GM19099 (cell line): Measurements from ENCODE around the gene RAD23B.

Experiments used
- POLR2A ChIP-seq: IDR thresholded peaks from 3 replicates; pipeline ENCODE4 v1.6.1; 2011; ENCODE audit warnings: low read depth; ENCODE audit not compliant: insufficient read length; ENCODE audit errors: extremely low read depth

Gene RAD23B

DNA sequence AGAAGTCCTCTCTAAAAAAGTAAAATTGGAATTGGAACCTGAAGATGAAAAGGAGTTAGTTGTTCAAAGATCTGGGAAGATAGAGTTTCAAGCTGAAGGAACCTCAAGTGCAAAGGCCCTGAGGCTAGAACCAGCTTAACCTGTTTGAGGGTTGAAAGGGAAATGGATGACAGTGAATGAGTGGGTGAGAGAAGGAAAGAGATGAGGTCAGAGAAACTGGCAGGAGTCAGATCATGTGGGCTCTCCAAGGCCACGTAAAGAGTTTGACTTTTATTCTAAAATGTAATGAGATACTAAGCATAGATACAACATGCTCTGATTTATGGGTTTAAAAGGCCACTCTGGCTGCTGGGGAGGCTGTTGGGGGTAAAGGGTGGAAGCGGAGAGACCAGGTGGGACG lies 2.5 kb upstream of the RAD23B start:
- no peak for TF ChIP-seq POLR2A

DNA sequence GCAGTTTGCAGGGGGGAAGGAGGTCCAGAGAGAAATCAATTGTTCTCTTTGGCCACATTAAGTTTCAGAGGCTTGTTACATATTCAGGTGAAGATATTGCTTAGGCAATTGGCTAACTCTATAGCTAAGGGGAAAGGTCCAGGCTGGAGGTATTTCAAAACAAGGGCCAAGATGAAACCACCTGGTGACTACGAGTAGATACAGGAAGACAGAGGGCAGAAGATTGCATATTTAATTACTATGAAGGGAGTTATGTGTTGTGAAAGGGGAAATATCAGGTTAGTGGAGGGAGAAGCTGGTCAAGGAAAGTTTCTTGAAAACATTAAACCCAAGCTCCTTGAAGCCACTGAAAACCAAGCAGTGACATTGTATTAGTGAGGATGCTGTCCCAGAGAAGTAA lies 1.9 kb upstream of the RAD23B start:
- TF ChIP-seq POLR2A, result no peak

DNA sequence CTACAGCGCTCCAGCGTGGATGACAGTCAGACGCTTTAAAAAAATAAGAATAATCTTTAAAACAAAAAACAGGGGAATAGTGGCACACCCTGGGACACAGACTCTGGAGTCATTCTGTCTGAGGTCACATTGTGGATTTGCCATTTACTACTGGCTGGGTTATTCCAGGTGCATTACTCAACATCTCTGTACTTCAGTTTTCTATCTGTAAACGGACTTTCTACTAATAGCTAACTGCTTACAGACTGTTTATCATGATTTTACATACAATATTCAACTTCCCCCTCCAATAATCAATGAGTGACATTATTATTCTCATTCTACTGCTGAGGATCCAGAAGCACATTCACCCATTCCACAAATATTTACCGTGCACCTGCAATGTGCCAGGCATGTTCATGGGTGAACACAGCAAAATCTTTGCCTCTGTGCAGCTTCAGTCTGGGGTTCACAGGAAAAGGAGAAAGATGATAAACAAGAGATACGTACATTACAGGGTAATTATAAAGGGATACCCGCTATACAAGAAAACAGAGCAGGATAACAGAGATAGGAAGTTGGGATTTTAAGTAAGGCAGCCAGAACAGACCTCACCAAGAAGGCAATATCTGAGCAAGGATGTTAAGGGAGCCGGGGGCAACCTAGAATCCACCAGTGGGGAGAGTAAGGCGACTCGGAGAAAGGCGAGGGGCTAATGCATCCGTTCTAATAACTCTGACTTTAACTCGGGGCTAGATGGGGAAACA lies 984 bp upstream of the RAD23B start:
- no peak for TF ChIP-seq POLR2A

DNA sequence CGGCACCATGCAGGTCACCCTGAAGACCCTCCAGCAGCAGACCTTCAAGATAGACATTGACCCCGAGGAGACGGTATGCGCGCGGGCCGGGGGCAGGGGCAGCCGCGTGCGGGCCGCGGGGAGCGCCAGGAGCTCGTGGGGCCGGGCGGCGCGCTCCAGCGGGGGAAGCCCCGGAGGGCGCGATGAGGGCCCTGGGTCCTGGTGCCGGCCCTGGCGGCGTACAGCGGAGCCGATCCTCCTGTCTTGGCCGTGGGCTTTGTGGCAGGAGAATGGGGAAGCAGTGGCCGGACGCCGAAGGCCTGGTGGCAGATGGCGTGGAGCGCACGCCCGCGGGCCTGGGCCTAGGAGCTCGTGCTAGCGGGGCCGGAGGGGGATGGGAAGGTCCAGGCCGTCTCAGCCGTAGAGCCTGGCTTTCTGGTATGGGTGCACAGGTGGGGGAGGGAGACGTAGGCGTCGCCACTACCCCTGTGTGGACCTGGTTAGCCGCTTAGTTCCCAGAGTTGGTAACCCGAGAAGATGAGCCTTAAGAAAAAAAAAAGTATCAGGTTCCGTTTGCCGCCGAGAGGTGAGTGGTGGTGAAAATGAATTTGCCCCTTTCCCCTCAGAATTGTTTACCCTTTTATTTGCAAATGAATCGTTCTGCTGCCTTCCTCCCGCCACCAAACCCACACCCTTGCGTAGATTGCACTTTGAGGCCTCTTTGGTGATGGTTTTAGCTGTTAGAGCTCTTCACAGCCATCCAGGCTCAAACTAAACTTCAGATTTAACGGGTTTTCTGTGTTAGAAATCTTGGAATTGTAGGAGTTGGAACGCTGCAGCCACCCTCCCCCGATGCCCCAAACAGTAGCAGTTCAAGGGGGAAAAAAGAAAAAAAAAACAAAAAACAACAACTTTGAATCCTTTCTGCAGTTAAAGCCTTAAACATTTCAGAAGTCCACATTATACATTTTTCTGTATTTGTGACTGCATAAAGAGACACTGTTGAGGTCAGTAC lies 841 bp downstream of the RAD23B start:
- peak; percentile 48 for TF ChIP-seq POLR2A

DNA sequence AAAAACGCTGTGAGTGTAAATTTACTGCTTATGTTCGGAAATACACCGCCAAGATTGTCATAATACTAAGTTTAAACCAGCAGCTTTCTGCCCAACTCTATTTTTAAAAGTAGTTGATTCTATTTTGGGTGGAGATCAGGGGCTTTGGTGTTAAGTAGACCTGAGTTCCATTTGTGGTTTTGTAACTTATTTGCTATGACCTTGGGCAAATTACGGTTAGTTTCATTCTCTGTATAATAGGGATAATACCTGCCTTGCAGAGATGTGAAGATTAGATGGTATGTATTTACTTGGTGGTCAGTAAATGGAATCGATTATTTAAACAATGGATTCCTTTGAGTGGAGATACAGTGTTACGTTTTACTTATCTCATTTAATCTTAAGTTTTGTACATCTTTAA lies 1.6 kb downstream of the RAD23B start:
- TF ChIP-seq POLR2A, result no peak

DNA sequence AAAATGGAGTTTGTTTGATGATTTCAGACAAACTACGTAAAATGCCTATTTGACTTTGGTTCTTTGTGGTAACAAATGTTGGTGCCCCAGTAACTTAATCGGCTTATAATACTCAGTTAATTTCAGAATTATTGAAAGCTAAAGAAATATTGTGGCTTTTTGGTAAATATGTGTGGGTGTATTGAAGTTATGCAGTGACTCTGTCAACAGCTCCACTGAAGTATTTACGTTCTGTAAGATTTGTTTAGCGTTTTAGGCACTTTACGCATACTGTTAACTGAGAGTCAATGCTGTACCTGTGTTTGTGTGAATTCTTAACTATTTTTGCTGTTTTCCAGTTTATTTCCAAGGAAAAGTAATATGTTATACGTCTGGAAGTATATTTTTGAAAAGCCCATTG lies 2.2 kb downstream of the RAD23B start:
- TF ChIP-seq POLR2A, result no peak

DNA sequence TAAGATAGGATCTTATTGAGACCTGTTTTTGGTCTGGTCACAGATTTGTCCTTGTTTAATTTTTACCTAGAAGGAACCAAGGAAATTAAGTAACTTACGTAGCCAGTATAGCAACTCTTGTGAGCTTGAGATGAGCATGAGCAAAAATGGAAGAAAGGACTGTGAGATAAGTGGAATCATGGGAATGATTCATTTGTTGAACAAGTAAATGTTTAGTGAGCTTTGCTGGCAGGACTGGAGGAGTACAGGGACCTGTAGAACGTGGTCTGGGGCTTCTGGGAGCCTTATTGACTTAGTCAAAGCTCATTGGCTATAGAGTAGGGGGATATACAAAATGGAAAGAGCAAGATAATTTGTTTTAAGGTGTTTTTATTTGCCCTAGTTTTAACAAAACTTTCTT lies 3.0 kb downstream of the RAD23B start:
- TF ChIP-seq POLR2A, result no peak

DNA sequence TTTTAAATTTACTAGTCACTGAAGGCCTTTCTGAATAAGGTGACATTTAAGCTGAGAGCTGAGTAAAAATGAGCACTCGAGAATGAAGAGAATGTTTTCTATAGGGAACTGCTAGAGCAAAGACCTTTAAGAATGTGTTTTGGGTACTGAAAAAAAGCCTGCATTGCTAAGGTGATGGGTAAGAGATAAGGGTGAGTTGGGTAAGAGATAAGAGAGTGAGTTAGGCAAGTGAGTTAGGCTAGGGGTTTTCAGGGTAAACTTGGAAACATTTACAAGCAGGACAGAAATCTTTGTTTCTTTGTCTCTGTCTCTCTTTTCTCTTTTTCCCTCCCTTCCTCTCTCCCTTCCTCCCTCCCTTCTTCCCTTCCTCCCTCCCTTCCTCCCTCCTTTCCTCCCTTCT lies 5.6 kb downstream of the RAD23B start:
- no peak for TF ChIP-seq POLR2A

DNA sequence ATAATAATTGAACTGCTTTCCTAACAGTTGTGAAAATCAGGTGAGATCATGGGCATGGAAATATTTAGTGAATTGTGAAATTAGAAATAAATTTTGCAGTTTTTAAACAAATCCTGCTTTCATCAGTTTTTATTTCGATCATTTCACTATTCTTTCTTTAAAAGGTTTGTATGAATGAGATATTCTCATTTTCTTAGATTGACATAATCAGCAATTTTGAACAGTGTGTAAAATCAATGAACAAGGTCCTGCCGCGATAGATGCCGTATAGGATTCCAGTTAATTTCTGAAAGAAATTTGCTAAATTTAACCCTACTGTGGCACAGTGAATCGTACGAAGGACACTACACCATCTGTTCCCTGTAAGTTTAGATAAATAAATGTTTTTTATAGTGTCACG lies 7.5 kb downstream of the RAD23B start:
- TF ChIP-seq POLR2A, result no peak

DNA sequence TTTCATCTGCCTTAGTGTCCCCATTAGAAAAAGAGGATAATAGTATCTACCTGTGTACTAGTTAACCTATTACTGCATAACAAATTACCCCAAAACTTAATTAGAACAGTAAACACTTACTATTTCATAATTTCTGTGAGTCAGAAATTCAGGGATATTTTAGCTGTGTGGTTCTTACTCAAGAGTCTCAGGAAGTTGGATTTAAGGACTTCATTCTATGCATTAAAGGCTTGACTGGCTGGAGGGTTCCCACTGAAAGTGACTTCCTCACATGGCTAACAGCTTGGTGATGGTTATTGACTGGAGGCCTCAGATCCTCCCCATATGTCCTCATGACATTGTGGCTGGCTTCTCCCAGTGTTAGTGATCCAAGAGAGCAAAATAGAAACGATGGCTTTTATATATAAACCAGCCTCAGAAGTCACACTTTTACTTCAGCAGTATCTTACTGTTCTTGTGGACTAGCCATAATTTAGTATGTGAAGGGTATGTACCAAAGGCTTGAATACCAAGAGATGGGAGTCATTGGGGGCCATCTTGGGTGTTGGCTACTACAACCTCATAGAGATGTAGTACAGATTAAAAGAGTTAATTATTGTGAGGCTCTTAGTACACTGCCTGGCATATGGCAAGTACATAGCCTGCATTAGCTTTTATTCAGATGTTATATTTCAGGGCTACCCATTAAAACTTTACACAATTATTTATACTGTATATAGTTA lies 9.9 kb downstream of the RAD23B start:
- no peak for TF ChIP-seq POLR2A

DNA sequence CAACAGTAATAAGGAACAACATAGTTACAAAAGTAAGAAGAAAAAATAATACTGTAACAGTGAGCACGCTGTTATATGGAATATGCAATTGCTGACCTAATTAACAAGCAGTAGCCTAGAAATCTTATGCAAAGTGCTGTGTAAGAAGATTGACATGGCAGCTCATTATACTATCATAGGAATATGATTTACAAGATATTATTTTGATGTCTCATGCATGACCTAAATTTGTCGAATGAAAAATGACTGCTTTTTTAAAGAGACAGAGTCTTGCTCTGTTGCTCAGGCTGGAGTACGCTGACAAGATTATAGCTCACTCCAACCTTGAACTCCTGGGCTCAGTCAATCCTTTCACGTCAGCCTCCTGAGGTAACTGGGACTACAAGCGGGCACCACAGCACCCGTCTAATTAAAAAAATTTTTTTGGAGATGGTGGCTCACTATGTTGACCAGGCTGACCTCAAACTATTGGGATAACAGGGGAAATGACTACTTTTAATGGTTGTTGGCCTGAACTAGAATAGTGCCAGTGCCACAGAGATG lies 10.5 kb downstream of the RAD23B start:
- no peak for TF ChIP-seq POLR2A

DNA sequence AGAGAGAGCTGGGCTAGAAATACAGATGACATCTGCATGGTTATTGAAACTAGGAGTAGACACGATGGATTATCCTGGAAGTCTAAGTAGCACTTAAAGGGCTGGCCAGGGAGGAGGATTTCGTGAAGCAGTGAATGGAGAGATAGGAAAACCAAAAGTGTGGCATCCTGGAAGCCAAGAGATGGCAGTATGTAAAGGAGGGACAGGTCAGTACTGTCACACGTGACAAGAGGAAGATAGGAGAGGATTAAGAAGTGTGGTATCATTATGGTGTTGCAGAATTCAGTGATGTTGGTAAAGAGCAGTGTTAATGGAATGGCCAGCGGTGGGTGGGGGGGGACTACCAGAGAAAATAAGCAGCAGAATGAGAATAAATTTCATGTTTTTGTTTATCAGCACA lies 11.7 kb downstream of the RAD23B start:
- TF ChIP-seq POLR2A, result no peak

DNA sequence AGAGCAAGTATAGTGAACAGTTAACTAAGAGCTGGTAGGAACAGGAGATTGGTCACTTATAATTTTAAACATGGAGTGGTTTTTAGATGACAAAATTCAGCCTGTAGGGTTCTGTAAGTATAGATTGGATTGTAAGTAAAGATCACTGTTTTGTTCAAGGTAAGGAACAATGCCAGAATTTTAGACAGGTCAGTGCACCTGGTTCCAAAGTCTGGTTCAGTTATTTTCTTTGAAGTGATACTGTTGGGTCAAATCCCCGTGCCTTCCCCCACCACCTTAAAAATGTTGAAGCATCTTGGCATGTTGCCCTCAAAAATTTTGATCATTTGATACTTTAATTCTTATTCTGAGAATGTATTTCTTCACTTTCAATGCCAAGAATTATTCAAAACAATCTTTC lies 12.9 kb downstream of the RAD23B start:
- no peak for TF ChIP-seq POLR2A

DNA sequence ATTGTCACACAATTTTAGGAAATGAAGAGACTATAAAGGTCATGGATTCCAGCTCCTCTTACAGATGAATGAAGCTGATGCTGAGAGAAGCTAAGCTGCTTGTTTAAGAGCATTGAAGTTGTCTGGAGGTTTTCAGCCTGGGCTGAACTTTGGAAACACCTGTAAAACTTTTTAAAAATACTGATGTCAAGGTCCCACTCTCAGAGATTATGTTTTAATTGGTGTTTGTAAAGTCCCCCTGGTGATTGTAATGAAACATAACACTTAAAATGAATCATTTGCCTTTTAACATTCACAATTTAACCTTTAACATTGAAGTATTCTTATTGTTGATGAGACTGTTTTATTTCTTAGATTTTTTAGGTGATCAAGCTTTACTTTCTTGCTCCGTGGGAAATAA lies 16.4 kb downstream of the RAD23B start:
- no peak for TF ChIP-seq POLR2A

DNA sequence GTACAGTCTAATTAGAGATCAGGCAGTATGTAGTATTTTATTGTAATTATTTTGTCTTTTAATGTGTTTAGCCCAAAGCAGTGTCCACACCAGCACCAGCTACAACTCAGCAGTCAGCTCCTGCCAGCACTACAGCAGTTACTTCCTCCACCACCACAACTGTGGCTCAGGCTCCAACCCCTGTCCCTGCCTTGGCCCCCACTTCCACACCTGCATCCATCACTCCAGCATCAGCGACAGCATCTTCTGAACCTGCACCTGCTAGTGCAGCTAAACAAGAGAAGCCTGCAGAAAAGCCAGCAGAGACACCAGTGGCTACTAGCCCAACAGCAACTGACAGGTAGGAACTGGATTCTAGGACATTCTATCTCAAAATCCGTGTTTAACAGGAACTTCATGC lies 23.2 kb downstream of the RAD23B start:
- no peak for TF ChIP-seq POLR2A
